SHP77 treated with DMSO at 0.1 percent for 48 hours (cell line): ENCODE measurements around the gene SLC38A10.

ENCODE experiments used
- DNase-seq: peaks from one replicate; lab custom pipeline; 2025; lab: John Stamatoyannopoulos, UW

Gene SLC38A10

DNA sequence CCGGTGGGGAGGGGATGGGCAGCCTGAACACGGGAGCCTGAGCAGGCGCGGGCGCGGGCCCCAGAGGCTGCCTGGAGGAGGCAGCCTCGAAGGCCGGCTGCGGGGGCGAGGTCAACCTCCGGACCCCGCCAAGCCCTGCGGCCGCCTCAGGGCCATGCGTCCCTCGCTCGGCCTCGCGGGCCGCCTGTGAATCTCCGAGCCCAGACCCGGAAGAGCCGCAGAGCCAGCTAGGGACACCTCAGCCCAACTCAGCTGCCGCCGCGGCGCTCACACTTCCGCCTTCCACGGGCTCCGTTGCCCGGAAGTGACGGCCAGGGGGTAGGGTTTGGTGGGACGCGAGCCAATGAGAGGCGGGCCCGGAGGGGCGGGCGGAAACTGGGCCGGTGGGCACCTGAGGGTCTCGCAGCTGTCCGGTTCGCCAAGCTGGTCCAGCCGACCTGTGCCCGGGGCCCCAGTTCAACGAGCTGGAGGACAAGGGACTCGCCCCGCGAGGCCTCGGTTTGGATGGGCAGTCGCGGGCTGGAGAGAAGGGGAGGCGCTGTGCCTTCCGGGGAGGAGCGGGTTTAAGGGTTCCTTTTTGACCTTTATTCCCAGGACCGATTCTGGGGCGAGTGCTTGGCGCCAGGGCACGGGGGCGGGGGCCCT, at the start of gene SLC38A10:
Gene SLC38A10 (minus strand): TSS at position 277 of the 645 bp plus-strand sequence. CDS start 386 bp downstream, outside the sequence.
- peak; percentile 78 for DNase-seq

GRCh38 chr17:81342269-81343070, 47.4 kb upstream of the SLC38A10 start:
- DNase-seq = no peak

GRCh38 chr17:81341516-81342268, 46.6 kb upstream of the SLC38A10 start:
- no peak for DNase-seq

- no peak for DNase-seq
Observed at GRCh38 chr17:81340607-81341515, 45.8 kb upstream of the SLC38A10 start.

DNA sequence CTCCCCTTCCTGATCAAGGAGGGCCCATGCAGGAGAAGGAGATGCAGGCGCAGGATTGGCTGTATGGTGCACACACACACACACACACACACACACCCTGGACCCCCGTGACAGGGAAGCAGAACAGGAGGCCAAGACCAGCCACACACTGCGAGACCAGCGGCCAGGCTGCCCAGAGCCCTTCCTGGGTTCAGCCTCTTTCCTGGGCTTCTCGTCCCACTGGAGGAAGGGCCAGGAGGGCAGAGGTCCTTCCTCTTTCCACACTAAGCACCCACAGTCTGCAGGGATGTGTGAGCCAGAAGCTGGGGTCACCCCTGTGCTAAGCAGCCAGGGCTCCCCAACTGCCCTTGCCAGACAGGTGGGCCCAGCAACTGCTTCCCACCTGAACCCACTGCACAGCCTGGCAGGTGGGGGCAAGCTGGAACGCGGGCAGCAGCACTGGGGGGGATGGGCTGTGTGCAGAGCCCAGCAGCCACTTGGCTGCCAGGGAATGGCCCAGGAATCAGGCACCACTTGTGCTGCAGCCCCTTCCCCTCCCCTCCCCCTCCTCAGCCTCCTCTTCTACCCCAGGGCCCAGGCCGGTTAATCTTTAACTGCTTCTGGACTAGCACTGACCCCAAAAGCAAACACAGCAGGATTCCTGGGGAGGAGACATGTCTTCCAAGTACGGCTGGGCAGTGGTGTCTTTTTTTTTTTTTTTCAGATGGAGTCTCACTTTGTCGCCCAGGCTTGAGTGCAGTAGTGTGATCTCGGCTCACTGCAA, 44.6 kb upstream of the SLC38A10 start:
- DNase-seq = no peak

GRCh38 chr17:81339191-81339533, 44.1 kb upstream of the SLC38A10 start:
- no peak for DNase-seq

DNA sequence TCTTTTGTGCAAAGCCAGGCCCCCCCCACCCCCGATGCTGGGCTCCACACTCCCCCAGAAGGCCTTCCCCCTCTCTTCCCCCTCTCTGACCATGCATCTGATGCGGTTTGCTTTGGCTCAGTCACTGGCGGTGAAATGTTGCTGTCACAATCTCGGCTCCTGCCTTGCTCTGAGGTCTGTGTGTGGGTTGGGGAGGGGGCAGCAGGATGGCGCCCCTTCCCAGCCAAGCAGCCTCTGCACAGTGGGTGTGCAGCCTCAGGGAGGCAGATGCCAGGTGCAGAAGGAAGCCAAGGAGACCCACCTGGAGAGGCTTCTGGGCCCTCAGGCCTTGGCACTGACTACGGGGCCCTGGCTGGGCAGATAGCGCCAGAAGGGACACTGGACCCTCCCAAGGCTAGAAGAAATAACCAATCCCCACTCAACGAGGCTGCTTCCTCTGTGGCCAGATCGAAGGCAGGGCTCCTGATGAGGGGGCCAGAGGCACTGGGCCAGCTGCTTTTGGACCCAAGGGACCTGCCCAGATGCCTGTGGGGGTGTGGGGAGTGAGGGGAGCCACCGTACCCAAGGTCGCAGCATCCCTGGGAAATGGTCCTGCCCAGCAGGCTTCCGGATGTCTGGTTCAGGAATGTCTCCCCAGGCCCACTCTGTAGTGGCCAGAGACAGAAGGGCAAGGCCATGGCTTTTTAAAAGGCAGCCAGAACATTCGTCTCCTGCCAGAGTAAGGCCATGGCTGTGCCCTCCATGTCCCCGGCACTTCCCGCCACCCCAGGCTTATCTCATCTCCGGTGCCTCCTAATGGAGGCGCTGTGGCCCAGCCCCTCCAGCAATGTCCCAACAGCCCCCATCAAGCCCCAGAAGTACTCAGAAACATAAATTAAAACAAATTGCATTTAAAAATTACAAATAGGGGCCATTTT, 43.4 kb upstream of the SLC38A10 start:
- DNase-seq = no peak

- DNase-seq = no peak
Observed at GRCh38 chr17:81337476-81337879, 42.4 kb upstream of the SLC38A10 start.

GRCh38 chr17:81336930-81337325, 41.8 kb upstream of the SLC38A10 start:
- no peak for DNase-seq

DNA sequence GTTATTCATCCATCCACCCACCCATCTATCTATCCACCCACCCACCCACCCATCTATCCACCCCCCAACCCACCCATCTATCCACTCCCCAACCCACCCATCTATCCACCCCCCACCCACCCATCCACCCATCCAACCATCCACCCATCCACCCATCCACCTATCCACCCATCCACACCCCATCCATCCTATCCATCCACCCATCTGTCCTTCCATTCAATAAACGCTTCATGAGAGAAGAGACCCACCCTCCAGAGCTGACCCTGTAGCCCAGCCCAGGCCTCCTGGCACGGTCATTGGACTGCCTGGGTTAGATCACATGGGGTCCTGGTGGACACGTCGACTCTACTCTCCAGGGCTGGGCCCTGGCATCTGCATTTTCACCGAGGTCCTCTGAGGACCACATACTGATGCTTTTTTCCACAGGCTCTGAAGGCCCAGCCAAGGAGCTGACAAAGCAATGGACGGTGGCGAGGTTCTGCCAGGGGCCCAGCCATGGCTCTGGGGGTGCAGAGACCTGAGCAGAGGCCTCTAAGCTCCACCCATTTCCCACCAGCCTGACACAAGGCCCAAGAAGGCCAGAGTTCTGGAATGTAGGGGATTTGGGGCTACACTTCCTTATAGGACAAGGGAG, 41.3 kb upstream of the SLC38A10 start:
- DNase-seq = no peak

DNA sequence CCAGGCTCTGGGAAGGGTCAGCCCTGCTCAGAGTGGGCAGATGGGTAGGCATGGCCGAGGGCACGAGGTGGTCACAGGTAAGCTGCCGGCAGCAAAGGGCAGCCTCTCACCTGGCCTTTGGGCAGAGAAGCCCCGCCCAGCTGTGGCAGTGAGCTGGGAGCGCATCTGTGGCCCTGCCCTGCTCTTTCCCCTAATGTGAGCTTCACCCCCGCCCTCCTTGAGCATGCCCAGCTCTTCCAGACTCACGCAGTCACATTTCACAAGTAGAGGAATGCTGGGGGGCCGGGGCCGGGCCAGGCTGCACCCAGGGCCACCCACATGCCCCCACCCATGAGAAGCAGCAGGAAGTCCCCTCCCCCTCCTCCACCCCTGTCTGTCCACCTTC, 40.7 kb upstream of the SLC38A10 start:
- no peak for DNase-seq

DNA sequence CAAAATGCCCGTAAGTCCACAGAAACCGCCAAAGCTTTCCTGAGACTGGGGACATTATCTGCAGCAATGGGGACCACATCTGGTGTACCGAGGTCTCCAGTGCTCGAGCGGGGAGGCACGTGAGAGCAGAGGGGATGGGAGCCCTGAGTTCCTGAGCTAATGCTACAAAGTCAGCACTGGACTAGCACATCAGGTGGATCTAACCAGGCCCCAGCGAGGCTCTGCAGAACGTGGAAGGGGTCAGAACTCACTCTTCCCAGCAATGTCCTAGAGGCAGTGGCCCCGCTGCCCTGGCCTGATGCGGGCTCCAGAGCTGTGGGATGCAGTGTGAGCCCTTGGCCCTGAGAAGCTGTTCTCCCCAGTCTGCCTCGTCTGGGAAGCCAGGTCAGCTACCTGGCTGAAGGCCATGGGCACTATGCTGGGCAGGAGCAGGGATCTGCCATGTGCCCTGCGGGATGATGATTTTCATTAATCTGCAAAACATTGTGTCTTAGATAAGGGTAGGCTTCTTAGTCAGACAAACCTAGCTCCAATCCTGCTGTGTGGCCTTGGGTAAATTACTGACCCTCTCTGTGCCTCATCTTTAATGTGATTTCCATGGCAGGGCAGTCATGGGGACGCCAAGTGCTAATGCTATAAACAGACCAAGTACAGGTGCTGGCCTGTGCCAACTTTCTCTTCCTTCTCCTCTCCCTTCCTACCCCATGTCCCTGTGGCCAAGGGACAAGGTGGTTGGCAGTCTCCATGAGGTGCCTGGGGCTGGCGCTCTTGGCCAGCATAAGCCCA, 40.1 kb upstream of the SLC38A10 start:
- DNase-seq = no peak

GRCh38 chr17:81334391-81334901, 39.3 kb upstream of the SLC38A10 start:
- no peak for DNase-seq

DNA sequence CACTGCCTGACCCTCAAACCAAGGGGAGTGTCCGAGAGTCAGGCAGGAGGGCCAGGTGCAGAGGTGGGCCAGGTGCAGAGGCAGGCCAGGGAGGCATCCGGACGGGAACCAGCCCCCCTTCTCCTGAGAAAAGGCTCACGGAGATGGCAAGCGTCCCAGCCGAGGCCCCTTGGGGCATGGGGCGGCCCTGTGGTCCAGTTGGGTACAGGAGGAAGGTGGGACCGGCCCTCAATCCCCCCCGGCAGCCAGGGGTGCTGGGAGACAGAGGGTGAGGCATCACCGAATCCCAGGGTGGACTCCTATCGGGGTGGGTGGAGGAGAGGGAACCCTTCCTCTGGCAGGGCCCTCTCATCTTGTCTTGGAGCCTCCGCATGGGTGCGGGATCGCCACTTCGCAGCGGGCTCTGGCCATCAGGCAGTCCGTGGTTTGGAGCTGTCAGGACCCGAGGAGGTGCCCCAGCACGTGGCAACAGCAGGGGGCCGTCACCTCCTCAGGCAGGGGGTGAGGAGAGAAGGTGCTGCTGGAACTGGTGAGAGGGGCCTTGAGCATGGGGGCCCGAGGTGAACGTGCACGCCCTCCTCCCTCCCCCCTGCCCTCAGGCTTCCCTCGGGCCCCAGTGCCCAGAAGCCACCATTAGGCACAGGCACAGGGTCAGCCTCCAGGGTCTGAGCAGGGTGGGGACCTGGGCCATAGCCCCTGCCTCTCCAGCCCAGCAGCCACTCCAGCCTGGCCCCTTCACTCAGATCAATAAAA, 38.7 kb upstream of the SLC38A10 start:
- no peak for DNase-seq

GRCh38 chr17:81332914-81333528, 37.9 kb upstream of the SLC38A10 start:
- no peak for DNase-seq

GRCh38 chr17:81332118-81332834, 37.2 kb upstream of the SLC38A10 start:
- no peak for DNase-seq
